Measurements from ENCODE around the gene DHCR7. TPM values are rescaled to one million over a fixed set of nuclear protein-coding genes. Genes with fewer than 3 reads are reported as not detected.

DHCR7 gene
- total RNA-seq, 4 donors from 2014 or later = 2.5 to 7.3 (median 5.9) TPM

GRCh38 chr11:71486320-71486719 lies 38.1 kb upstream of the DHCR7 start:
- H3K27ac ChIP-seq = no peak overlapping the region
- no peaks in the 10 kb centered on the region for H3K9me3 ChIP-seq
- H3K27me3 ChIP-seq = no peaks in the 10 kb centered on the region
- DNase-seq = no peak
- no peak for TF ChIP-seq CTCF (IDR thresholded peaks at IDR 0.05 in 4 of 5, conservative IDR thresholded peaks at IDR 0.05 in 1 of 5)
- TF ChIP-seq POLR2A (IDR thresholded peaks at IDR 0.05) = no peak
- ATAC-seq = no peak
- intact Hi-C loops (cut with DNase I; ENCODE audit: low total_unique reads) = no loop called here
- no peak overlapping the region for H3K4me3 ChIP-seq
- no peaks in the 10 kb centered on the region for H3K4me1 ChIP-seq
- H3K36me3 ChIP-seq = peaks cover 0 to 66% of the 10 kb centered on the region in 2 donors
- in situ Hi-C loops (cut with MboI; ENCODE audit: low sequenced_read_pairs in 4 of 4) = no loop called here

- intact Hi-C loops (cut with DNase I; ENCODE audit: low total_unique reads) (no loop called here), in situ Hi-C loops (cut with MboI; ENCODE audit: low sequenced_read_pairs in 4 of 4) (no loop called here)
- peak in 1 of 2 donors; percentile 2 for DNase-seq
Measured at GRCh38 chr11:71485466-71485865, 37.3 kb upstream of the DHCR7 start.

GRCh38 chr11:71485063-71485399 lies 36.8 kb upstream of the DHCR7 start:
- in situ Hi-C loops (cut with MboI; ENCODE audit: low sequenced_read_pairs in 4 of 4) (no loop called here), intact Hi-C loops (cut with DNase I; ENCODE audit: low total_unique reads) (no loop called here)
- ATAC-seq = no peak
- H3K36me3 ChIP-seq = peaks cover 0 to 66% of the 10 kb centered on the region in 2 donors
- TF ChIP-seq POLR2A (IDR thresholded peaks at IDR 0.05) (no peak), CTCF (IDR thresholded peaks at IDR 0.05 in 4 of 5, conservative IDR thresholded peaks at IDR 0.05 in 1 of 5) (no peak)
- H3K27me3 ChIP-seq = no peaks in the 10 kb centered on the region
- no peak overlapping the region for H3K4me3 ChIP-seq
- no peaks in the 10 kb centered on the region for H3K4me1 ChIP-seq
- no peaks in the 10 kb centered on the region for H3K9me3 ChIP-seq
- no peak overlapping the region for H3K27ac ChIP-seq
- DNase-seq = peak in 1 of 2 donors; percentile 4

More at GRCh38 chr11:71485466-71485865, 37.3 kb upstream of the DHCR7 start:
- Histone ChIP-seq H3K27ac (no peak overlapping the region), H3K4me1 (no peaks in the 10 kb centered on the region), H3K9me3 (no peaks in the 10 kb centered on the region), H3K4me3 (no peak overlapping the region), H3K27me3 (no peaks in the 10 kb centered on the region), H3K36me3 (peaks cover 0 to 64% of the 10 kb centered on the region in 2 donors)
- no peak for ATAC-seq
- TF ChIP-seq CTCF (IDR thresholded peaks at IDR 0.05 in 4 of 5, conservative IDR thresholded peaks at IDR 0.05 in 1 of 5) (no peak), POLR2A (IDR thresholded peaks at IDR 0.05) (no peak)

GRCh38 chr11:71484248-71485062 lies 36.3 kb upstream of the DHCR7 start:
- Histone ChIP-seq H3K4me1 (no peaks in the 10 kb centered on the region), H3K36me3 (peaks cover 0 to 66% of the 10 kb centered on the region in 2 donors), H3K27ac (no peak overlapping the region), H3K4me3 (no peak overlapping the region), H3K27me3 (no peaks in the 10 kb centered on the region), H3K9me3 (no peaks in the 10 kb centered on the region)
- DNase-seq = peak in 1 of 2 donors; percentile 5
- intact Hi-C loops (cut with DNase I; ENCODE audit: low total_unique reads) = no loop called here
- ATAC-seq = no peak
- TF ChIP-seq POLR2A (IDR thresholded peaks at IDR 0.05) (no peak), CTCF (IDR thresholded peaks at IDR 0.05 in 4 of 5, conservative IDR thresholded peaks at IDR 0.05 in 1 of 5) (no peak)
- in situ Hi-C loops (cut with MboI; ENCODE audit: low sequenced_read_pairs in 4 of 4) = no loop called here
